RWPE2 (cell line): Measurements from ENCODE around the gene NCK1.

ENCODE experiments used
- ATAC-seq: fragments of 200-7000 bp; cut with Tn5 transposase; 3 replicates; pipeline ENCODE4 v1.9.1; 2021; ENCODE audit warnings: low read depth
- DNase-seq: peaks from one replicate; pipeline ENCODE4 v3.0.0-alpha.2; 2020; ENCODE audit warnings: low spot score
- H3K27ac ChIP-seq: fragments of 450-650 bp; 2 replicates; pipeline ENCODE4 v1.5.1; 2017; ENCODE audit warnings: mild to moderate bottlenecking; ENCODE audit not compliant: poor library complexity, severe bottlenecking
- H3K27me3 ChIP-seq: fragments of 250-450 bp; sonication (Bioruptor Pico); 2 replicates; pipeline ENCODE4 v1.5.1; 2021; ENCODE audit warnings: mild to moderate bottlenecking, moderate library complexity; ENCODE audit not compliant: insufficient read depth, poor library complexity, severe bottlenecking
- H3K36me3 ChIP-seq: fragments of 250-450 bp; sonication (Bioruptor Pico); 2 replicates; pipeline ENCODE4 v1.5.1; 2020; ENCODE audit warnings: low read depth, mild to moderate bottlenecking, moderate library complexity
- H3K4me1 ChIP-seq: fragments of 250-450 bp; sonication (Bioruptor Pico); 2 replicates; pipeline ENCODE4 v1.5.1; 2021; ENCODE audit warnings: mild to moderate bottlenecking, moderate library complexity; ENCODE audit not compliant: insufficient read depth, poor library complexity, severe bottlenecking
- H3K4me3 ChIP-seq: fragments of 250-450 bp; sonication (Bioruptor Pico); 2 replicates; pipeline ENCODE4 v1.5.1; 2021; ENCODE audit warnings: mild to moderate bottlenecking, moderate library complexity; ENCODE audit not compliant: severe bottlenecking
- H3K9me3 ChIP-seq: fragments of 250-450 bp; sonication (Bioruptor Pico); 2 replicates; pipeline ENCODE4 v1.5.1; 2021; ENCODE audit warnings: mild to moderate bottlenecking, moderate library complexity; ENCODE audit not compliant: severe bottlenecking
- CTCF ChIP-seq: fragments of 450-650 bp; IDR thresholded peaks from one replicate; pipeline ENCODE4 v1.5.1; 2017; ENCODE audit warnings: mild to moderate bottlenecking, moderate library complexity; ENCODE audit not compliant: poor library complexity, severe bottlenecking

Gene NCK1

DNA sequence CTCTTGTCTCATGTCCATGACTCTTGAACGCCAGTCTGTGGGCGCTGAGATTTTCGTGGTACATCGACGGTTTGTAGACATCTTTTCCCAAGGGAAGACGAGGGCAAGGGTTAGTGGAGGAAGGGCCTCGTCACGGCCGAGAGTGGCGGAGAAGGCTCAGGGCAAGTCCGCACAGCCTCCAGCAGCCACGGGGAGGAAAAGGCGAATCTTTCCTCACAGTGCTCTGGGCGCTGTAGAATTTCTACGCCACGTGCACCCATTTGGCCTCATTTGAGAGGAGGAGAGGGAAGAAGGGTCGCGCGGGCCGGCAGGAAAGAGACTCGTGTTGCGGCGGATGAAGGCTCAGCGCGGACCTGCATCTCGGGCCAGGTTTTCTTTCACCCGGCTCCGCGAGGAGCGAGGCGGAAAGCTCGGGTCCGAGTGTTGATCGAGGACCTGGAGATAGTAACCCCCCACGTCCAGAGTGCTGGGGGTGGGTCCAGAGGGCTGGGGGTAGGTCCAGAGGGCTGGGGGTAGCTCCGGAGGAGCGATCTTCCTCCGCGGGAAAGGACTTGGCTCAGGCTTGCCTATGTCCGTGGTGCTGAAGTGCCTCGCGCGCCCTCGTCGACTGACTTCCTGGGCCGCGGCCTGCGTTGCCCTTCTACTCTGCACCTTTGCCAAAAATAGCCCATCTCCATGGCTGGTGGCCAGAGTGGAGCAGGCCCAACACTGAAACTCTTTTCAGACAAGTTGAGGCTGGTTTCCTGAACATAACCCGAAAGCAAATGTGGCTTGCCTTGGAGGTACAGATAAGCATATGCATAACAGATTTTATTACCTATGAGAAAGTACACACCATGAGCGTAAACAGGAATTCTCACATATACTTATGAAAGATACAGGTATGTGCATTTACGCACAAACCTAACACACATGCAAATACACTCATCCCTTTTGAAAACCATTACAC, 42.0 kb upstream of the NCK1 start:
- ATAC-seq (peak; percentile 71), DNase-seq (peak; percentile 61)
- H3K27me3 ChIP-seq = no peaks in the 10 kb centered on the region
- TF ChIP-seq CTCF = no peak
- H3K9me3 ChIP-seq = no peaks in the 10 kb centered on the region
- no peaks in the 10 kb centered on the region for H3K36me3 ChIP-seq
- peak overlapping the region; percentile 37 for H3K27ac ChIP-seq
- peak overlapping the region; percentile 40 for H3K4me3 ChIP-seq
- no peaks in the 10 kb centered on the region for H3K4me1 ChIP-seq

GRCh38 chr3:136831461-136831860, 30.5 kb upstream of the NCK1 start:
- no peak for TF ChIP-seq CTCF
- ATAC-seq (no peak), DNase-seq (no peak)
- no peaks in the 10 kb centered on the region for H3K27me3 ChIP-seq
- H3K27ac ChIP-seq = no peak overlapping the region
- H3K4me3 ChIP-seq = no peak overlapping the region
- H3K4me1 ChIP-seq = no peaks in the 10 kb centered on the region
- H3K36me3 ChIP-seq = no peaks in the 10 kb centered on the region
- no peaks in the 10 kb centered on the region for H3K9me3 ChIP-seq

DNA sequence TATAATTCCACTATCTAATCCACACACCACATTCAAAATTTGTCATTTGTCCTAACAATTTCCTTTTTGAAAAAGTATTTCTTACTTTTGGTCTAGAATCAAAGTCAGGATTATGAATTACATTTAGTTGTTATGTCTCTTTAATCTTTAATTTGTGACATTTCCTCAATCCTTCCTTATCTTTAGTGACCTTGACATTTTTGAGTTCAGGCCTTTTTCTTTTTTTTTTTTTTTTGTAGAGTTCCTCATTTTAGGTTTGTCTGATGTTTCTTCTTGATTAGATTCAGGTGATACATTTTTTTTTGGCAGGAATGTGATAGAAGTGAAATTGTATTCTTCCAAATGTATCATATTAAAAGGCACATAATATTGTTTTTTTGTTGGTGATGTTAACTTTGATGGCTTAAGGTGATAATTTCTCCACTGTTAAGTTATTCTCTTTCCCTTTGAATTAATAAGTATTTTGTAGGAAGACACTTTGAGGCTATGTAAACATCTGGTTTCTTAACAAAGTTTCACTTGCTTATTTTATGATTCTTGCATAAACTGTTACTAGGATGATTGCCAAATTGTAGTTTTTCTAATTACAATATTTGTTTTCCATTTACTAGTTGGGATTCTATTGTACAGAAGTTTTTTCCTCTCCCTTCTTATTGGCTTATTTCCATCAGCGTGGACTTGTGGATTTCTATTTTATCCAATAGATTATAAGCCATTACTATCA, 26.8 kb upstream of the NCK1 start:
- ATAC-seq = no peak
- no peak overlapping the region for H3K4me3 ChIP-seq
- no peak overlapping the region for H3K27ac ChIP-seq
- H3K4me1 ChIP-seq = peaks cover 9% of the 10 kb centered on the region
- no peaks in the 10 kb centered on the region for H3K9me3 ChIP-seq
- no peaks in the 10 kb centered on the region for H3K36me3 ChIP-seq
- DNase-seq = no peak
- no peaks in the 10 kb centered on the region for H3K27me3 ChIP-seq
- no peak for TF ChIP-seq CTCF

GRCh38 chr3:136835813-136836510, 26.0 kb upstream of the NCK1 start:
- Histone ChIP-seq H3K27ac (no peak overlapping the region), H3K36me3 (no peaks in the 10 kb centered on the region), H3K9me3 (no peaks in the 10 kb centered on the region), H3K27me3 (no peaks in the 10 kb centered on the region), H3K4me3 (no peak overlapping the region), H3K4me1 (peaks cover 9% of the 10 kb centered on the region)
- ATAC-seq (no peak), DNase-seq (no peak)
- TF ChIP-seq CTCF = no peak
